ENCODE results near the gene KRTAP5-4.
"Not testable (repeated sequence)": the region's sequence is repeated elsewhere in the genome, so short reads cannot be mapped to it uniquely, and the experiment has no call there.

Gene KRTAP5-4, protein sequence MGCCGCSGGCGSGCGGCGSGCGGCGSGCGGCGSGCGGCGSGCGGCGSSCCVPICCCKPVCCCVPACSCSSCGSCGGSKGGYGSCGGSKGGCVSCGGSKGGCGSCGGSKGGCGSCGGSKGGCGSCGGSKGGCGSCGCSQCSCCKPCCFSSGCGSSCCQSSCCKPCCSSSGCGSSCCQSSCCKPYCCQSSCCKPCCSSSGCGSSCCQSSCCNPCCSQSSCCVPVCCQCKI

DNA sequence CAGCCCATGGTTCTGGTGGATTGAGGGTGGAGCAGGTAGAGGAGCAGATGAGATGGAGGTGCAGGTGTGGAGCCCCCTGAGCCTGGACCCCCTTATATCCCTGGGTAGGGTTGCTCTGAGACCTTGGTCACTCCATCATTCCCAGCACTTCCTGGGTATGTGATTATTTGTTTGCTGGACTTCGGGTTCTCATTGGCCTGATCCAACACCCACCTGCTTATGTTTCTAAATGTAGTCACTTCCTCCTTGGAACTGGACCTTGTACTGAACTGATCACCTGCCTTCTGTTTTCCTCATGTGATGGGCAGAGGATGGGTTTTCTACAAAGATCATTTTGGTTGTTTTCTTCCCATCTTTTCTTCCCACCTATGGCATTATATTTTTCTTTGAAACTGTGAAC, at the start of gene KRTAP5-4:
TSS of gene KRTAP5-4 (minus strand) at position 53 of the 400 bp plus-strand sequence. CDS start at position 8, 45 bp downstream.
- no peak for DNase-seq (ENCODE audit: low spot score)

DNA sequence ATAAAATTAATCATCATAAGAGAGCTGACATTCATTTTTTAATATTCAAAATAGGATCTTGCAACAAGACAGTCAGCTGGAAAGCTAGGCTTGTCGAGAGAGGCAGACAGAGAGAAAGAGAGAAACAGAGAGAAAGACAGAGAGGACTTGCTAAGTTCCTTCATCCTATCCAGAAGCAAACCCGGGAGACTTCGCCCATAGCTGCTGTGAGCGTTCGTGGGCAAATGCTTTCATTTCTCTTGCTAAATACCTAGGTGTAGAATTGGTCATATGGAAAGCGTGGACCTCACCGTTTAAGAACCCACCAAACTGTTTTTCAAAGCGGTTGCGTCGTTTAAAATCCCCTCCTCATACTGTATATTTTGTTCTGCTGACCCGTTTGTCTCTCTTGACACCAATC, 49.7 kb upstream of the KRTAP5-4 start:
- no peak for DNase-seq (ENCODE audit: low spot score)

DNA sequence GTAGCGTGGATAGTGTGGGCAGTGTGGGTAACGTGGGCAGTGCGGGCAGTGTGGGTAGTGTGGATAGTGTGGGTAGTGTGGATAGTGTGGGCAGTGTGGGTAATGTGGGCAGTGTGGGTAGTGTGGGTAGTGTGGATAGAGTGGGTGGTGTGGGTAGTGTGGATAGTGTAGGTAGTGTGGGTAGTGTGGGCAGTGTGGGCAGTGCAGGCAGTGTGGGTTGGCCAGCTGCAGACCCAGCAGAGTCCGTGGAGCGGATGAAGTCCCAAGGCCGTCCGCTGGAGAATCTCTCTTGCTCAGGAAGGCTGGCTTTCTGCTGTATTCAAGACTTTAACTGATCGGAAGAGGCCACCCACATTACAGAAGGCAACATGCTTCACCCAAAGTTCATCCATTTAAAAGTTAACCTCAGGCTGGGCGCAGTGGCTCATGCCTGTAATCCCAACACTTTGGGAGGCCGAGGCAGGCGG, 49.0 kb upstream of the KRTAP5-4 start:
- no peak for DNase-seq (ENCODE audit: low spot score)

DNA sequence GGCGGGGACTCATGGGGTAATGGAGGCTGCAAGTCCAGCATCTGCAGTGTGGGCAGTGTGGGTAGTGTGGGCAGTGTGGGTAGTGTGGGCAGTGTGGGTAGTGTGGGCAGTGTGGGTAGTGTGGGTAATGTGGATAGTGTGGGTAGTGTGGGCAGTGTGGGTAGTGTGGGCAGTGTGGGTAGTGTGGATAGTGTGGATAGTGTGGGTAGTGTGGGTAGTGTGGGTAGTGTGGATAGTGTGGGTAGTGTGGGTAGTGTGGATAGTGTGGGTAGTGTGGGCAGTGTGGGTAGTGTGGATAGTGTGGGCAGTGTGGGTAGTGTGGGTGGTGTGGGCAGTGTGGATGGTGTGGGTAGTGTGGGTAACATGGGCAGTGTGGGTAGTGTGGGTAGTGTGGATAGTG, 48.5 kb upstream of the KRTAP5-4 start:
- DNase-seq (ENCODE audit: low spot score): not testable (repeated sequence)

DNA sequence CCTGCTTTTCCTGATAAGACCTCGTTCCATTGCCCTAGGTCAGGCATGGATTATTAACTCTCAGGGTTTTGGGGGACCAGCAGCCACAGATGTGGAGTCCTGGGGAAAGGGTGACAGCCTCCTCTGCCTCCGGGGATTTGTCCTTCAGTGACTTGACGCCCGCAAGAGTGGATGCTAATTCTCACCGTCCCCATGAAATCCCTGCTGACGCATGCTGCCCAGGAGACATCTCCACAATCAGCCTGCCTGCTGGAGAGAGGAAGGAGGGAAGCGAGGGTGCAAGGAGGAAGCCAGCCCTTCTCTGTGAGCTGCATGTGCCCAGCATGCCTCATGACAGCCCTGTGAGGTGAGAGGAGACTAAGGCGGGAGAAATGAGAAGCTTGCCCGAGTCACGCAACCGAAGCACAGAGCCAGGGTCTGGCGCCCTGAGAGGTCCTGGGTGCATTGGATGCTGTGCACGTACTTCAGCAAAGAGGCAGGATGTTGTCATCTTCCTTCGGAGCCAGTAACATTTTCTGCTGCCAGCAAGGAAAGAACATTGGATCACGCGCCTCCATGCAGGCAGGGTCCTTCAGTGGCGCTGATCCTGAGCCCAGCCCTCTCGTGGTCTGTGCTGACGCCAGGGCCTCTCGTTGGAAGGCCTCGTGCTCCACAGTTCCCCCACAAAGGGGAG, 47.7 kb upstream of the KRTAP5-4 start:
- no peak for DNase-seq (ENCODE audit: low spot score)

DNA sequence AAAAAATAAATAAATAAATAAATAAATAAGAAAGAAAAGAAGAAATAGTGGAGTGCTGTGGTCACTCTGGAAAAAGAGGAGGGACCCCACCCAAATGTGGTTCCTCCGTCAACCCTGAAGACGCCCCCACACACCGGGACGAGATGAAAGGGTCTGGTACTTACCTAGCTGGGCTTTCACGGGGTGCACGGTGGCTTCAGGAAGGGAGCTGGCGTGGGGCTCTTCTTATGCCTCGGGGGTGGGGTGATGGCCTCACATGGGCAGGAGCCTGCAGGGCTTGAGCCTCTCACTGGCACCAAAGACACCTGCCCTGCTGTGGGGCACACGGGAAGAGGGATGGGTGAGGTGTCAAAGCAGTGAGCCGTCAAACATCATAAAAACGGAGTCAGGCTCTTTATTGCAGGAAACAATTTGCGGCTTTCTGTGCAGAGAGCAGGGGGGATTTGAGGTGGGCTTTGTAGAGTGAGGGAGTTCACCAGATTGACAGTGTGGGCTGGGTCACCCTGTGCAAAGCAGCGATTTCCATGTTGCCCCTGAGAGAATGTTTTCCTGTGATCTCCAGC, 47.1 kb upstream of the KRTAP5-4 start:
- DNase-seq (ENCODE audit: low spot score): no peak

DNA sequence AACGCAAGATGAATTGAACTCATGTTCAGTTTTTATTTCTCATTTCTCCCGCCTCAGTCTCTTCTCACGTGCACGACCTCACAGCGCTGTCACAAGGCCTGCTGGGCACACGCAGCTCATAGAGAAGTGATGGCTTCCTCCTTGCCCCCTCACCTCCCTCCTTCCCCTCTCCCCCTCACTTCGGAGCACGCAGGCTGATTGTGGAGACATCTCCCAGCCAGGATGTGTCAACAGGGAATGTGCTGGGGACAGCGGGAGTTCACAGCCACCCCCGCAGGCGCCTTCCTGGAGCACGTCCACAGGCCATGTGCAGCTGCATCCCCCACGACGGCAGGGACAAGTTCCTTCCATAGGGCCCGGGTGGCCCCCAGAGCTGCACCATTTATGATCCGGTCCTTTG, 46.0 kb upstream of the KRTAP5-4 start:
- DNase-seq (ENCODE audit: low spot score): no peak

DNA sequence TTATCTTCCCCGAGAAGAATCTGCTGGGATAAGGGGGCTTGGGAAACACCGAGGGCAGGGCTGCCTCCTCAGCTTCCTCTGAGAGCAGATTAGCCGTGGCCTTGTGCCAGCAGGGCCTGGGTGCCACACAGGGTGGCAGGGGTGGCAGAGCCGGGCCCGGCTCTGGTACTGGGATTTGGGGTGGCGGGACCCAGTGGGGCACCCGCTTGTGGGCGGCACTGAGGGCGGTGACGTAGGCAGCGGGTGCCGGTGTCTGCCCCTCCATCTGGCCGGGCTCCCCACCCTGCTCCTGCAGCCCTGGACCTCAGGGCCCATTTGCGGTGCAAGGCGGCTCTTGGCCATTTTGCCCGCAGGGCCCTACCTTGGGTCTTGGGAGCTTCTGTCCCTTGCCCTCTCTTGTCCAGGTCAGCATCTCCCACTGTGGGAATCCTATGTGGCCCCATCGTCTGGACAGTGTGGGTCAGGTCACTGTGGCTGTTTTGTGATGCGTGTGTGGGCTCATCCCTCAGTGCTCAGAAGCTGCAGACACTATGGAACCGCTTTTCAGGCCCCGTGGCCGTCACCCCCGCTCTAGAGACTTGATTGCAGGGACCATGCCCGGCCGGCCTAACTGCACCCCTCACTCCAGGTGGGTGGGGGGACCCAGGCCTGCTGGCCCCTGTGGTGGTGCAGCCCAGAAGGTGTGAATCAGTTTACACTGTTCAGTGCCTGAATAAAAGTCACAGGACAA, 45.3 kb upstream of the KRTAP5-4 start:
- no peak for DNase-seq (ENCODE audit: low spot score)

DNA sequence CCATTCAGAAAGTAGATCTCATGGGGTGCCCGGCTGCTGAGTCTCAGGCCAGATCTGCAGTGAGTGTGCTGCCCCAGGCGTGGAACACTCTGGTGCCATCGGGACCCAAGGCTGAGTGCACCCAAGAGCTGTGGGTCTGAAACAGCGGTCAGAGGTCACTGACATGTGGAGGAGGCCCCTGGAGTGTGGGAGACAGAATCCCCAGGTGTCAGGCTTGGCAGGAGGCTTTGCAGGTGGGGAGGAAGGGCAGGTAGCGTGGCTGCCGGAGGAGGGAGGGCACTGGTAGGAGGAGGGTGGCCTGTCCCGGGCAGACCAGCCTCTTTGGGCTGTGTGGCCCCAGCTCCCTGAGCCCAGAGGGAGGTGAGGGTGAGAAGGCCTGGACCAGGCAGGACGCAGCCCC, 43.4 kb upstream of the KRTAP5-4 start:
- no peak for DNase-seq (ENCODE audit: low spot score)

DNA sequence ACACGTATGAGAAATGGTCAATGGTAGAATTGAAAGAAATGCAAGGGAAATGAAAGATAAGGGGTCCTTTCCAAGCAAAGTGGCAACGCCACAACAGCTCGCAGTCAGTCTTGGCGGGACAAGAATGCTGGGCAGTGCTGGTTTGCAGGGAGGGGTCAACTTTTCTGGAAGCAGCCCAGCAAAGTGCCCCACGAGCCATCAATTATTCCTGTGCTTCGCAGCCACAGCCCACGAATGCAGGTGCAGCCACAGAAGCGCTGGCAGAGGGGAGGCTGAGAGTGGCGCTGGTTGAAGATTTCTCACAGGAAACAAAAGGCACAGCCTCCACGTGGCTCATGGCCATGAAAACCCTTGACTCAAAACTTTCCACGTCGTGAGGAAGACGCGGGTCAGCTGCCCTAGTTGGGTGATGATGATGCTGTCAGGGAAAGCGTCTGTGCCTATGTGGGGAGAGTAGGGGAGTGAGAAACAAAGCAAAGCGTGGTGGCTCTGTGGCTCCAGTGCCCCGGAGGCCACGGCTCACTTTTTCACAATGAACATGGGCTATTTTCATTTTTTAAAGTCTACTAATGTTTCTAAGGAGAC, 40.9 kb upstream of the KRTAP5-4 start:
- DNase-seq (ENCODE audit: low spot score): not testable (repeated sequence)

DNA sequence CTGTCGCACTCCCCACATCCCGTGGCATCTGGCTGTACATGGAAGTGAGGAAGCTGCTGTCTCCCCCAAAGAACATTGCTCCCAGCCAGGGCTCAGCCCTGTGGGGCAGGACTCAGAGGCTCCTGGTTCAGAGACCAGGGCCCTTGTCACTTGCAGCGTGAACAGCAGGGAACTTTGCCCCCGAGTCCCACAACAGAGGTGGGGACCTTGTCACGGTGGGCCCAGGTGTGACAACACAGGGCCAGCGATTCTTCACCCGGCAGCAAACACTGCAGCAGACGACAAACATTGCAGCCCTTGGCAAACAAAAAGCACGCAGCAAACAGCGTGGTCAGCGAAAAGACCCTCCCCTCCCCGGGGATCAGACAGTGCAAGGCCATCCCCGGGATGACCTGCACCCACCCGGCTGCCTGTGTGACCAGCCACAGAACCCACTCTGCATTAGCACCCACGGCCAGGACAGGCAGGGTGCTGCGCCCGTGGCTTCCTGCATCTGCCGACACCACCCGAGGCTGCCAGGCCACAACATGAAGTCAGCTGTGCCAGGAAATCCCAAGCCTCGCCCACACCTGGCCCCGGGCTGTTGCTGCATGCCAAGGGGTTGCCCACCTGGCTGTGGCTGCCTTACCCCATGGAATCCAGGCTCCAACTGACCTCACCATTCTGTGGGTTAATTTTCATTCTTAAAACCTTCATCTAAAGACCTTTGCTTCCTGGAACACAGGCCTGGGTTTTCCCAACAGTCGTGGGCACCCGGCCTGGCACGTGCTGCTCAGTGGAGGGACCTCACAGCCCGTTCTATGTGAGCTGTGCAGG, 39.7 kb upstream of the KRTAP5-4 start:
- peak; percentile 37 for DNase-seq (ENCODE audit: low spot score)

DNA sequence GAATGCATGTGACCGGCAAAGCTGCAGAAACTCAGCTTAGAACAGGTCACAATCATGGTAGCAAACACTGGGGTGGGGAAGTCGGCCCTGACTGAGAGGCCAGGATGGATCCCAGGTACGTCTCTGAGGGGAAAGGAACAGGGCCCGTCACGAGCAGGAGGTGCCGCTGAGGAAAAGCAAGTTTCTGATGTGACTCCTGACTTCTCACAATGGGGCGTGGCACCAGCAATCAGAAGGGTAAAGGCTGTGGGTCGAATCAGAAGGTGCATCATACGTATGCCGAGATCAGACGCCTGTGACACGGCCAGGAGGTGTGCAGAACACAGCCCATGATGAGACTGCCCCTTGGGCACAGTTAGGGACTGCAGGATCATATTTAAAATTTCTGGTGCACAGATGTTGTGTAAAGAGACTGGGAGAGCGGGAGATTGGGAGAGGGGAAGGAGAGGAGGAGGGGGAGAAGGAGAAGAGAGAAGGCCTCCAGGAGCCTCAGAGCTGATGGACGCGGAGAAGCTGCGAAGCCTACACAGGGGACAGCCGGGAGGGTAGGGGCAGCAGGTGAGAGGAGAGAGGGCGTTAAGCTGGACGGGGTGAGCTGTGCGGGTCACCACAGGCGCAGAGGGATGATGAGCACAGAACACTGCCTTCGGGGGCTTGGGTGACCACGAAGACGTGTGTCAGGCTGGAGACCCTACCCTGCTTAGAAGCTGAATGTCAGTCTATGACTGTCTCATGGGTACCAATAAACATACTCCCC, 38.4 kb upstream of the KRTAP5-4 start:
- no peak for DNase-seq (ENCODE audit: low spot score)

DNA sequence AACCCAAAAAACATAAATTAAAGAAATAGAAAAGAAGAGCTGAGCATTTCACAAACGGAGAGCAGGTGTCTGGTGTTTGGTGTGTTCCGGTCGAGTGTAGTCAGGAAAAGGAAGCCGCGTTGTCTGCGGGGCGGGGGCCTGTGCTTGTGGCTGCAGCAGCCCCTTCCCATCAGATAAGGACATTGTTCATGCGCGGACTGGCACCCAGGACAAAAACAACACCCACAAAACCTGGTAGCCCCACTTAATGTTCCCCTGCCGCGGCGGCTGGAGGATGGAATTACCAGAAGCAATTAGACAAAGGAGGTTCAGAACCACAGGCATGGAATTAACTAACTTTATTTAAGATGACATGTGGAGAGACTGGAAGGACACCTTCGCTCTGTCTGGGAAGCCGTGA, 37.6 kb upstream of the KRTAP5-4 start:
- no peak for DNase-seq (ENCODE audit: low spot score)

DNA sequence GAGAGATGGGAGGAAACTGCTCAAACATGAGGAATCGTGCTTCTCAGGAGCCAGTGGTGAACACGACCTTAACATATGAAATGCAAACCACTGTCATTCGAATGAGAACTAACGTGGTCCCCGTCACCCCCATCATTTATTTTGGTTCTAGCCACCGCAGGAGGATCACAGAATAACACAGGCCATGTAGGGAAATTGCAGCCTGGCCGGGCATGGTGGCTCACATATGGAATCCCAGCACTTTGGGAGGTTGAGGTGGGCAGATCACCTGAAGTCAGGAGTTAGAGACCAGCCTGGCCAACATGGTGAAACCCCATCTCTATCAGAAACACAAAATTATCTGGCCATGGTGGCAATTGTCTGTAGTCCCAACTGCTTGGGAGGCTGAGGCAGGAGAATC, 34.7 kb upstream of the KRTAP5-4 start:
- DNase-seq (ENCODE audit: low spot score): no peak

DNA sequence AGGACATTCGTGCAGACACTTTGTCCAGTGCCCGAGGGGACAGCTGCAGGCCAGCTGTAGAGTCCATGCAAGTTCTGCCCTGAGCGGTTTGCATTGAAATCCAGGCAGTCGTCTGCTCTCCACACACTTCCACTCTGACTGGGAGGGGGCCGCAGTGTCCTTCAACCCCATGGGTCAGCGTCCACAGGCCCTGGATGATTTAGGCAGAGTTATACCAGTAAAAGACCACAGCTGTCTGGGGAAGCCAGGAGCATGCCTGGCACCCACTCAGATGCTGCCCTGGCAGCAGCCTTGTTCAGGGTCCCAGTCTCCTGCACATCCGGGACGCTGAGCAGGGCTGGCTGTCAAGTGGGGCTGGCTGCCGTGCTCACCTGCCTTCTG, 34.1 kb upstream of the KRTAP5-4 start:
- DNase-seq (ENCODE audit: low spot score): no peak

DNA sequence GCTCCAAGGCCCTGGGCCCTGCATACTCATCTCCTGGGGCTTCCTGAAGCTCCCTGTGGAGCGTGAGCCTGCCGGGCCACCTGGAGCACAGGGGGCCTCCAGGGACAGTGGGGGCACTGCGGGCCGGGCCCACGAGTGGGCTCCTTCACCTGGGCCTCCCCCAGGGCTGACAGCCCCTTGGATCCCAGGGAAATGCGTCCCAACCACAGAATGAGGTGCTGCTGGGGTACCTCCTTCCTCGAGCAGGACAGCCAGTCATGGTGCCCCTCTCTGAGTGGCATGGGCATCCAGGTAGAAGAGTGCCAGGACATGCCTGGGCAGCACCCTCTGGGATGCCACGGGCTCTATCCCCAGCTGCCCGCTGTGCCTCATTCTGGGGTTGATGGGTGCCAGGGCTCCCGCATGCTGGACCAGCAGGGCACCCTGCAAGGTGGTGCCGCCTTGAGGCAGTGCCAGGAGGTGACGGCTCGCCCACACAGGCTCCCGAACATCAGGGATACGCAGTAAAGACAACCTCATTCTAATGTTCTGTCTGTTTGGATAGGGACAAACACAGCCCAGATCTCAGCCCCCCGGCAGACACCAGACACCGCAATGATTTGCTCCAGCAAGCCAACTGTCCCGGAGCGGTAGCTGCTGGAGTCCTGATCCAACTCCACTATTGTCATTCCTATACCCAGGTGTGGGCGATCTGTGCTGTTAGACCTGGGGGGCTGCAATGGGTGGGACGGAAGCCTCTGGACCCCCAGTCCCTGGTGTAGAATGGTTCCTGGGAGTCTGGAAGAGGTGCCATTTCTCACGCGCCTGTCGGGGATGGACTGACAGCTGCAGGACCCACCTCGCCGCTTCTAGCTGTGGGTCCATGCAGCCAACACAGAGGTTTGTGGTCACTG, 33.5 kb upstream of the KRTAP5-4 start:
- DNase-seq (ENCODE audit: low spot score): no peak

DNA sequence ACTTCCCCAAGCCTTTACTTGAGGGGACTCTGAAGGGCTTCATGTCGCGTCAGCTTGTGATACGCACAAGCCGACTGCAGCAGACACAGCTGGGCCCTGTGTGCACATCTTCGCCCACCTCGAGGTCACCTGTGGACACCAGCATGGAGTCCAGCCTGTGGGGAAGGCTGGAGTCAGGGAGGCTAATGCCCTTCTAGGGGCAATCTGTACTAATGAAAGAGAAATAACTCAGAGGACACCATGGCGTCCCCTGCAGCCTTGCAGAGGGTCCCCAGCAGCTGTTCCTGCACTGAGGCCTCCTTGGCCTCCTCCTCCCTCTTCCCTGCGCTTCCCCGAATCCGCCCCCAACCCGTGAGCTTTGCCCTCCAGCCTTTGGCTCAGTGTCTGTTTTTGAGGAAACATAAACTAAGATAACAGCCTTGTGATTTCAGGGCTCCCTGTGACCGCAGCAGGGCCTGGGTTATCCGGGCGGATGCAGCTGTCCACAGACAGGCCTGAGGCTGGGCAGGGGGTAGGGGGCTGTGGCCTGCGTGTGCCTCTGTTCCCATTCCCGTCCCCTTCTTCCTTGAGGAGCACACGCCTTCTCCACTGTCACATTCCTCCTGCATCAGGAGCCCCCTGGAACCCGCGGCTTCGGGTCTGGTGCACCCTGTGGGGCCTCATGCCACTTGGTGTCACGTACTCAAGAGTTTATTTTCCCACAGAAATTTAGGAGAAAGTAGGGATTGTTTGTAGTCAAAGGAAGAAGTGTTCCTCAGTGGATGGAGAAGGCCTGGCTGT, 32.6 kb upstream of the KRTAP5-4 start:
- no peak for DNase-seq (ENCODE audit: low spot score)

DNA sequence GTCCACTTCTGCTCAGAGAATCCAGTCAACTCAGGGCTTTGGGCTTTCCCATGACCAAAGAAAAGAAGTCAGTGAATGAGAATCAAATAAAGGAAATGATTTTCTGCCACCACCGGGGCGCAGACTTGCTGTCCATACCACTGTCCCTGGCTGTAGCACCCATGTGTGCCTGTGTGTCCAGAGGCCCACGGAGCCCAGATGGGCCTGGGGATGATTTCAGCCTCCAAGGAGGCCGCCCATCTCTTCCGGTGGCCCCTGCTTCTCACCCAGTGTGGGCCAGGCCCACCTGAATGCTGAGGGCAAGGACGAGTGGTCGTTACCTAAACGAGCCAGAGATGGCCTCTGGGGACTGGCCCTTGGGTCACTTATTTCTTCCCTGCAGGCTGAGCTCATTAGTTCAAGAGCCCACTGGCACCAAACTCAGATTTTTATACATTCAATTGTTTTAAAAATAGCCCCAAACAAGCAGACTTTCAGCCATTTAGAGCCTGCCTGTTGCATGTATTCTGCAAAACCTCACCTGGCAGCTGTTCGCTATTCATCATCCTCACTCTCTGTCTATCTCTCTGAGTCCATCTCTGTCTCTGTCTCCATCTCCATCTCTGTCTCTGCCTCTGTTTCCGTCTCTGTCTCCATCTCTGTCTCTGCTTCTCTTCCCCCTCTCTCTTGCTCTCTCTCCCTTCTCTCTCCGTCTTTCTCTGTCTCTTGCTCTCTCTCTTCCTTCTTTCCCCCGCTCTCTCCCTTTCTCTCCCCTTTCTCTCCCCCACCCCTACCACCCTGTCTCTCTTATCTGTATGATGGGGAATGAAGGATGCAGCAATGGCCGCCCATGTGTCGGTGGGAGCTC, 31.8 kb upstream of the KRTAP5-4 start:
- DNase-seq (ENCODE audit: low spot score): no peak
